A549 (cell line): ENCODE data around the gene RBM26. TPM values are rescaled to one million over a fixed set of nuclear protein-coding genes. Genes with fewer than 3 reads are reported as not detected.

Experiments
- ATAC-seq, 2 experiments: fragments of 200-7000 bp in 1 of 2; fragments of >200 bp in 1 of 2; cut with Nextera tagmentation in 1 of 2; cut with Tn5 transposase in 1 of 2; 3 replicates each; pipeline versions ENCODE4 v1.8.0 to v1.9.1; 2018 to 2020; ENCODE audit warnings: mild to moderate bottlenecking in 1 of 2, moderate library complexity in 1 of 2
- CTCF ChIA-PET: fragments of 300-600 bp; sonication (Branson Sonifier 250); formaldehyde crosslinking; extraction: SDS; loops from one replicate; lab custom pipeline; 2021; ENCODE audit warnings: antibody characterized with exemption, inconsistent platforms; lab: Yijun Ruan, JAX
- POLR2A ChIA-PET: fragments of 350-600 bp; formaldehyde crosslinking; extraction: SDS; loops from one replicate; lab custom pipeline; 2021; ENCODE audit warnings: antibody characterized with exemption, inconsistent platforms; lab: Yijun Ruan, JAX
- DNase-seq, 2 experiments: peaks; one replicate each; pipeline versions ENCODE4 v3.0.0 to v3.0.0-alpha.2; 2011 to 2016; ENCODE audit warnings: low read depth in 1 of 2, low spot score in 1 of 2
- FAIRE-seq: peaks from 2 replicates; lab custom pipeline; 2011; peaks lifted over from hg19 to GRCh38; lab: Jason Lieb, UNC
- H3K27ac ChIP-seq, 2 experiments: fragments of >200 bp; sonication (Bioruptor Twin); formaldehyde crosslinking; 3 replicates each; pipeline ENCODE4 v1.5.1; 2016 to 2017
- H3K4me1 ChIP-seq: fragments of >200 bp; sonication (Bioruptor Twin); formaldehyde crosslinking; 3 replicates; pipeline ENCODE4 v1.6.1; 2016
- H3K4me2 ChIP-seq: fragments of >200 bp; sonication (Bioruptor Twin); formaldehyde crosslinking; 3 replicates; pipeline ENCODE4 v1.6.1; 2016
- H3K4me3 ChIP-seq: fragments of >200 bp; sonication (Bioruptor Twin); formaldehyde crosslinking; 3 replicates; pipeline ENCODE4 v1.5.1; 2016
- H3K9me3 ChIP-seq: fragments of >200 bp; sonication (Bioruptor Twin); formaldehyde crosslinking; 3 replicates; pipeline ENCODE4 v1.6.1; 2016
- BHLHE40 ChIP-seq: IDR thresholded peaks from 2 replicates; pipeline ENCODE4 v1.6.1; 2012; ENCODE audit warnings: low read depth, low read length, inconsistent platforms
- CBX2 ChIP-seq: fragments of 200-600 bp; sonication (generic); IDR thresholded peaks from 2 replicates; pipeline ENCODE4 v1.6.1; 2016; ENCODE audit warnings: low read depth, mild to moderate bottlenecking, borderline replicate concordance
- CBX8 ChIP-seq: fragments of 200-600 bp; sonication (generic); IDR thresholded peaks from 2 replicates; pipeline ENCODE4 v1.6.1; 2016
- CHD2 ChIP-seq: fragments of 150-350 bp; IDR thresholded peaks from 2 replicates; pipeline ENCODE4 v1.6.1; 2014; ENCODE audit warnings: low read length; ENCODE audit not compliant: partially characterized antibody
- CHD4 ChIP-seq: fragments of 200-600 bp; sonication (generic); IDR thresholded peaks from 2 replicates; pipeline ENCODE4 v1.6.1; 2016; ENCODE audit warnings: antibody characterized with exemption, mild to moderate bottlenecking, borderline replicate concordance
- ESRRA ChIP-seq: fragments of 150-350 bp; IDR thresholded peaks from 2 replicates; pipeline ENCODE4 v1.6.1; 2014; ENCODE audit warnings: mild to moderate bottlenecking, low read length, borderline replicate concordance
- HDAC2 ChIP-seq: fragments of 200-600 bp; sonication (generic); IDR thresholded peaks from 2 replicates; pipeline ENCODE4 v1.6.1; 2016
- HEYL ChIP-seq: fragments of 250-450 bp; sonication (Bioruptor Pico); IDR thresholded peaks from 2 replicates; pipeline ENCODE4 v1.8.0; 2021; ENCODE audit warnings: mild to moderate bottlenecking, moderate library complexity
- HOXB13 ChIP-seq: fragments of 250-450 bp; sonication (Bioruptor Pico); IDR thresholded peaks from 2 replicates; pipeline ENCODE4 v1.5.0; 2020; ENCODE audit warnings: low read depth, mild to moderate bottlenecking, moderate library complexity
- JUN ChIP-seq, 2 experiments: fragments of >200 bp; sonication (Bioruptor Twin); formaldehyde crosslinking; IDR thresholded peaks; 2 replicates in 1 of 2; 3 replicates in 1 of 2; pipeline ENCODE4 v1.6.1; 2016 to 2017
- JUNB ChIP-seq: fragments of >200 bp; sonication (Bioruptor Twin); formaldehyde crosslinking; IDR thresholded peaks from 2 replicates; pipeline ENCODE4 v1.6.1; 2016
- KDM1A ChIP-seq: fragments of 200-600 bp; sonication (generic); IDR thresholded peaks from 2 replicates; pipeline ENCODE4 v1.6.1; 2016; ENCODE audit warnings: low read depth, mild to moderate bottlenecking
- MAFK ChIP-seq: fragments of 450-650 bp; IDR thresholded peaks from 2 replicates; pipeline ENCODE4 v1.6.1; 2014; ENCODE audit not compliant: partially characterized antibody
- MAX ChIP-seq: IDR thresholded peaks from 2 replicates; pipeline ENCODE4 v1.6.1; 2012
- NPAS2 ChIP-seq: fragments of 250-450 bp; sonication (Bioruptor Pico); IDR thresholded peaks from 2 replicates; pipeline ENCODE4 v1.8.0; 2022; ENCODE audit warnings: mild to moderate bottlenecking, moderate library complexity, borderline replicate concordance
- POLR2A ChIP-seq: IDR thresholded peaks from 2 replicates; pipeline ENCODE4 v1.6.1; 2012; ENCODE audit warnings: mild to moderate bottlenecking, low read length
- RAD21 ChIP-seq, 2 experiments: fragments of >200 bp in 1 of 2; sonication (Bioruptor Twin) in 1 of 2; formaldehyde crosslinking in 1 of 2; IDR thresholded peaks in 1 of 2; conservative IDR thresholded peaks in 1 of 2; 2 replicates in 1 of 2; 3 replicates in 1 of 2; pipeline ENCODE4 v1.6.1; 2012 to 2018; ENCODE audit warnings: inconsistent platforms in 1 of 2
- REST ChIP-seq: fragments of 200-600 bp; sonication (generic); IDR thresholded peaks from 2 replicates; pipeline ENCODE4 v1.6.1; 2016; ENCODE audit warnings: antibody characterized with exemption, mild to moderate bottlenecking, moderate library complexity
- RFX5 ChIP-seq: fragments of 450-650 bp; IDR thresholded peaks from 2 replicates; pipeline ENCODE4 v1.7.1; 2014; ENCODE audit warnings: antibody characterized with exemption, mild to moderate bottlenecking, moderate library complexity
- SMC3 ChIP-seq: fragments of >200 bp; sonication (Bioruptor Twin); formaldehyde crosslinking; IDR thresholded peaks from 3 replicates; pipeline ENCODE4 v1.6.1; 2018; ENCODE audit warnings: inconsistent platforms
- TFCP2L1 ChIP-seq: fragments of 250-450 bp; sonication (Bioruptor Pico); IDR thresholded peaks from 2 replicates; pipeline ENCODE4 v1.5.0; 2021; ENCODE audit warnings: mild to moderate bottlenecking
- TP53 ChIP-seq: fragments of 250-450 bp; sonication (Bioruptor Pico); IDR thresholded peaks from 2 replicates; pipeline ENCODE4 v1.5.0; 2021; ENCODE audit warnings: mild to moderate bottlenecking, moderate library complexity
- USF2 ChIP-seq: fragments of 450-650 bp; IDR thresholded peaks from 2 replicates; pipeline ENCODE4 v1.6.1; 2014; ENCODE audit warnings: antibody characterized with exemption
- ZSCAN20 ChIP-seq: fragments of 250-450 bp; sonication (Bioruptor Pico); IDR thresholded peaks from 2 replicates; pipeline ENCODE4 v1.8.0; 2022; ENCODE audit warnings: mild to moderate bottlenecking, moderate library complexity
- WGBS: methylation state at CpG from one replicate; pipeline ENCODE4 v1.1.6; 2017; ENCODE audit errors: missing lambda C conversion rate; 5-methylcytosine and 5-hydroxymethylcytosine counted together
- polyA plus RNA-seq, 4 experiments: library from polyadenylated mRNA; depleted of rRNA in 3 of 4; stranded (reverse); fragments of >200 nt; fragmentation: RNase III in 1 of 4; extraction: RNeasy Plus Mini Kit Qiagen cat#74134 plus additional on column Dnase treatment in 1 of 4; gene quantifications; 2 replicates in 3 of 4; 3 replicates in 1 of 4; pipeline ENCODE4 v1.2.3, GENCODE V29; 2011 to 2017

Gene RBM26
- polyA plus RNA-seq, 2 of the 4 experiments (the other 2 are of a cell fraction): 29.5 to 29.7 TPM

GRCh38 chr13:79359064-79359463, 47.0 kb downstream of the RBM26 start:
- H3K4me1 ChIP-seq: no peaks in the 10 kb centered on the region
- no peak for ATAC-seq
- no peak overlapping the region for H3K4me3 ChIP-seq
- no peak for TF ChIP-seq SMC3
- no peak for TF ChIP-seq CHD2
- no peak for TF ChIP-seq ESRRA
- no peak for TF ChIP-seq HDAC2
- no peak for TF ChIP-seq POLR2A
- no peak for TF ChIP-seq JUN (IDR thresholded peaks at IDR 0.05)
- TF ChIP-seq HOXB13 (CRISPR knock-in tag): no peak
- no peak for TF ChIP-seq HEYL (CRISPR knock-in tag)
- TF ChIP-seq TFCP2L1 (CRISPR knock-in tag): no peak
- no peak for TF ChIP-seq BHLHE40
- no peak for TF ChIP-seq TP53
- no peak for TF ChIP-seq CBX2
- TF ChIP-seq USF2: no peak
- no peak for TF ChIP-seq NPAS2 (CRISPR knock-in tag)
- TF ChIP-seq CHD4: no peak
- no peak for TF ChIP-seq MAX
- no peak for TF ChIP-seq RFX5
- TF ChIP-seq CBX8: no peak
- TF ChIP-seq, all 56 proteins: peak for 0
- Histone ChIP-seq H3K27ac (no peak overlapping the region), H3K9me3 (no peaks in the 10 kb centered on the region), H3K4me2 (no peak overlapping the region)
- POLR2A ChIA-PET: no interaction called here
- DNase-seq: no peak
- no peak for FAIRE-seq
- CTCF ChIA-PET: interaction anchor here (1.2 kb wide), 1 partner anchor 9 kb away, joined by 3 read pairs; no protein-coding TSS in a partner anchor

- no peak for DNase-seq
- no peak for FAIRE-seq
- TF ChIP-seq JUNB (no peak), MAFK (no peak), REST (no peak), KDM1A (no peak), USF2 (no peak), RAD21 (conservative IDR thresholded peaks at IDR 0.05 in 1 of 2, IDR thresholded peaks at IDR 0.05 in 1 of 2) (no peak), POLR2A (no peak), ZSCAN20 (CRISPR knock-in tag) (no peak)
- no peak overlapping the region for H3K4me2 ChIP-seq
- H3K4me3 ChIP-seq: no peak overlapping the region
- no peak overlapping the region for H3K27ac ChIP-seq
- no peak for ATAC-seq
- H3K4me1 ChIP-seq: no peaks in the 10 kb centered on the region
- no peaks in the 10 kb centered on the region for H3K9me3 ChIP-seq
- WGBS: 91% methylated on average over 3 of the region's 3 CpGs
- POLR2A ChIA-PET: no interaction called here
- CTCF ChIA-PET: no interaction called here
These were observed 51.8 kb downstream of the RBM26 start for GRCh38 chr13:79354285-79354684.
